Panc1 (cell line): Measurements from ENCODE around the gene GPR15. TPM values are rescaled to one million over a fixed set of nuclear protein-coding genes. Genes with fewer than 3 reads are reported as not detected.

Experiments
- ATAC-seq: fragments of 200-7000 bp; cut with Tn5 transposase; 2 replicates; pipeline ENCODE4 v1.9.1; 2020; ENCODE audit warnings: mild to moderate bottlenecking, moderate library complexity
- BruUV-seq: library from RNA; stranded (reverse); fragments of 400-500 nt; replicated peaks from 2 replicates; lab custom pipeline; 2021; lab: Mats Ljungman, UMichigan
- CTCF ChIA-PET: fragments of 300-600 bp; sonication (Branson Sonifier 250); formaldehyde crosslinking; loops from one replicate; lab custom pipeline; 2022; ENCODE audit warnings: antibody characterized with exemption; lab: Charles Lee
- POLR2A ChIA-PET: fragments of 300-600 bp; sonication (Branson Sonifier 250); formaldehyde crosslinking; loops from one replicate; lab custom pipeline; 2022; ENCODE audit warnings: antibody characterized with exemption; lab: Charles Lee
- DNase-seq: peaks from one replicate; pipeline ENCODE4 v3.0.0-alpha.2; 2010; ENCODE audit warnings: low read depth, low spot score
- H3K27ac ChIP-seq: 2 replicates; pipeline ENCODE4 v1.5.1; 2011; ENCODE audit warnings: mild to moderate bottlenecking, low read length, inconsistent platforms
- H3K27me3 ChIP-seq: fragments of 200-500 bp; sonication (Bioruptor generic); 2 replicates; pipeline ENCODE4 v1.6.0; 2014; ENCODE audit warnings: low read length, inconsistent platforms; ENCODE audit not compliant: control insufficient read depth, insufficient read depth
- H3K36me3 ChIP-seq: fragments of 200-500 bp; sonication (Bioruptor generic); 2 replicates; pipeline ENCODE4 v1.5.1; 2014; ENCODE audit warnings: inconsistent platforms, mild to moderate bottlenecking, low read length, moderate library complexity; ENCODE audit not compliant: control insufficient read depth, insufficient read depth
- H3K4me1 ChIP-seq: 2 replicates; pipeline ENCODE4 v1.5.1; 2011; ENCODE audit warnings: inconsistent platforms, mild to moderate bottlenecking, low read length, moderate library complexity; ENCODE audit not compliant: control insufficient read depth, insufficient read depth
- H3K4me3 ChIP-seq, 2 experiments: 2 replicates each; pipeline ENCODE4 v1.5.1; 2011 to 2012; ENCODE audit warnings: low read depth in 2 of 2, low read length in 2 of 2, mild to moderate bottlenecking in 2 of 2, inconsistent platforms in 1 of 2, moderate library complexity in 1 of 2
- H3K9me3 ChIP-seq: fragments of 200-500 bp; sonication (Bioruptor generic); 2 replicates; pipeline ENCODE4 v1.5.1; 2014; ENCODE audit warnings: low read depth, mild to moderate bottlenecking, inconsistent platforms, low read length, moderate library complexity; ENCODE audit not compliant: control insufficient read depth, insufficient read depth
- CTCF ChIP-seq: fragments of 450-650 bp; IDR thresholded peaks from 2 replicates; pipeline ENCODE4 v1.5.1; 2017; ENCODE audit warnings: mild to moderate bottlenecking
- POLR2AphosphoS5 ChIP-seq: IDR thresholded peaks from 2 replicates; pipeline ENCODE4 v1.6.1; 2012; ENCODE audit warnings: mild to moderate bottlenecking, low read depth, low read length, moderate library complexity
- REST ChIP-seq, 2 experiments: IDR thresholded peaks; 2 replicates each; pipeline ENCODE4 v1.6.1; 2011 to 2012; ENCODE audit warnings: low read depth in 2 of 2, control low read depth in 1 of 2, low read length in 1 of 2, mild to moderate bottlenecking in 1 of 2, moderate library complexity in 1 of 2; ENCODE audit not compliant: insufficient read depth in 1 of 2
- SIN3A ChIP-seq: IDR thresholded peaks from 2 replicates; pipeline ENCODE4 v1.6.1; 2012; ENCODE audit warnings: low read depth, mild to moderate bottlenecking, low read length, moderate library complexity, borderline replicate concordance; ENCODE audit not compliant: insufficient read depth
- TCF7L2 ChIP-seq: IDR thresholded peaks from 2 replicates; pipeline ENCODE4 v1.6.1; 2011; ENCODE audit warnings: mild to moderate bottlenecking, low read depth, low read length, inconsistent platforms
- in situ Hi-C: cut with HindIII; loops from 2 replicates; pipeline ENCODE4 v1.10.0; 2016; ENCODE audit warnings: low sequenced_read_pairs, low pct_unique_long_range_greater_than_20kb
- intact Hi-C: fragments of 100-400 bp; cut with micrococcal nuclease; formaldehyde crosslinking; loops from one replicate; pipeline ENCODE4 v1.10.0; 2022; ENCODE audit not compliant: unreplicated experiment
- total RNA-seq: library from RNA; stranded (reverse); gene quantifications from one replicate; pipeline ENCODE4 v1.2.1, GENCODE V29; 2021; ENCODE audit not compliant: unreplicated experiment

GPR15 gene
- total RNA-seq, 1 experiment from 2014 or later: not detected

DNA sequence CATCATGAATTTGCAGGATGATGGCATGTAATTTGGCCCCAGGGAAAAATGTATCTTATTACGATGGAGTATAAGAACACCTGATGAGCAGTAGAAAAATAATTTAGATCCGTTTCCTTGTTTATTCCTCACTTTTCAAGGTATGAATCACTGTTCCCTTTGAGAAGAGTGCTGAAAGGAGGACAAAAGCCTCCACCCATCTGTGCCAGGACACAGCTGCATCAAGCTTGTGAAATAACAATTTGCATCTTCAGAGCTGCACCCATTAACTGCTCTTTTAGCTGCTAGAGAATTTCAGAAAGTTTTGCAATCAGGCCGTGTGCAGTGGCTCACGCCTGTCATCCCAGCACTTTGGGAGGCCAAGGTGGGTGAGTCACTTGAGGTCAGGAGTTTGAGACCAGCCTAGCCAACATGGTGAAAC is 18.7 kb upstream of the GPR15 start:
- TF ChIP-seq SIN3A (no peak), REST (IDR thresholded peaks at IDR 0.05; ENCODE audit: insufficient read depth in 1 of 2, low read depth in 2 of 2, low read length in 1 of 2) (no peak), TCF7L2 (no peak), CTCF (no peak)
- CTCF ChIA-PET: no interaction called here
- no peak overlapping the region for H3K4me3 ChIP-seq
- no peaks in the 10 kb centered on the region for H3K9me3 ChIP-seq
- BruUV-seq: no TSS peak
- no peaks in the 10 kb centered on the region for H3K27me3 ChIP-seq
- POLR2A ChIA-PET: no interaction called here
- DNase-seq (no peak), ATAC-seq (no peak)
- intact Hi-C loops: no loop called here
- H3K4me1 ChIP-seq: no peaks in the 10 kb centered on the region
- H3K36me3 ChIP-seq: peaks cover 25% of the 10 kb centered on the region
- no peak overlapping the region for H3K27ac ChIP-seq
- in situ Hi-C loops: no loop called here

DNA sequence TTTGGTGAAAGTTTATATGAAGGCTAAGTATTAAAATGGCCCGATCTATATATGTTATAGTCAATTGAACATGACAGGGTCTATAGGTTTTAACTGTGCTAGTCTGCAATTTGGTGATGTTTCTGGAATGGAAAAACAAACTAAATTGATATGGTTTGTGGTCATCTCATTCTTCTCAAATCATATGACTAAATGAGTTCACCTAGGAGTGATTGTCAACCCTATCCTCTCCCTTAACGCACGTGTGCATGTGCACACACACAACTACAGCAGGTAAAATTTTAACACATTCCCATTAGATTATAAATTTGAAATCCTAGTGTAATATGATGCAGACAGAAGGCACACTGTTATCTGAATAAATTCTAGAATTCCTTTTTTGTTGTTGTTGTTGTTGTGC is 18.0 kb upstream of the GPR15 start:
- intact Hi-C loops (no loop called here), in situ Hi-C loops (no loop called here)
- no peak for DNase-seq
- no peak overlapping the region for H3K4me3 ChIP-seq
- ATAC-seq: no peak
- ChIA-PET POLR2A (no interaction called here), CTCF (no interaction called here)
- H3K4me1 ChIP-seq: no peaks in the 10 kb centered on the region
- TF ChIP-seq SIN3A (no peak), REST (IDR thresholded peaks at IDR 0.05; ENCODE audit: insufficient read depth in 1 of 2, low read depth in 2 of 2, low read length in 1 of 2) (no peak), CTCF (no peak), TCF7L2 (no peak), POLR2AphosphoS5 (no peak)
- BruUV-seq: no TSS peak
- peaks cover 31% of the 10 kb centered on the region for H3K36me3 ChIP-seq
- no peaks in the 10 kb centered on the region for H3K27me3 ChIP-seq
- H3K27ac ChIP-seq: no peak overlapping the region
- no peaks in the 10 kb centered on the region for H3K9me3 ChIP-seq
